ENCODE measurements around the gene SRRT. TPM values are rescaled to one million over a fixed set of nuclear protein-coding genes. Genes with fewer than 3 reads are reported as not detected.

SRRT gene
- total RNA-seq, 120 experiments from 2014 or later = 60.4 to 142 (median 97.9) TPM

Small RNA genes within 50 kb of the gene (microRNA-seq; reads per million reads assigned to microRNA genes)
- 0 to 1.1 (median 0) reads per million in 43 experiments for gene MIR6875

Other genes with a start within 250 kb of the SRRT start
- gene TFR2, start 233.6 kb upstream of the SRRT start, total RNA-seq = 10 to 100 TPM in 80 of 120 experiments, 1 to 10 TPM in 40; 4.8 to 19.8 (median 11.4) TPM
- 10 to 100 TPM; 20.5 to 98.3 (median 64.7) TPM for gene ACTL6B, start 218.7 kb upstream of the SRRT start, total RNA-seq
- gene GNB2, start 201.4 kb upstream of the SRRT start, total RNA-seq = 100 to 1,000 TPM; 119 to 205 (median 150) TPM
- 10 to 100 TPM; 35.0 to 77.6 (median 49.7) TPM for gene GIGYF1, start 180.9 kb upstream of the SRRT start, total RNA-seq
- 10 to 100 TPM; 20.7 to 61.9 (median 42.4) TPM for gene POP7, start 169.0 kb upstream of the SRRT start, total RNA-seq
- gene EPO, start 154.6 kb upstream of the SRRT start, total RNA-seq = 1 to 10 TPM in 1 of 120 experiments, under 1 TPM in 9, not detected in 110; 0.33 to 1.0 (median 0.47) TPM
- not detected for gene ZAN, start 141.5 kb upstream of the SRRT start, total RNA-seq
- gene EPHB4, start 47.6 kb upstream of the SRRT start, total RNA-seq = 10 to 100 TPM in 3 of 120 experiments, 1 to 10 TPM in 117; 2.4 to 17.5 (median 5.4) TPM
- 10 to 100 TPM; 15.8 to 54.2 (median 30.1) TPM for gene SLC12A9, start 22.4 kb upstream of the SRRT start, total RNA-seq
- 10 to 100 TPM; 12.5 to 46.7 (median 23.4) TPM for gene TRIP6, start 7.7 kb upstream of the SRRT start, total RNA-seq
- gene UFSP1, start 14.6 kb downstream of the SRRT start, total RNA-seq = 1 to 10 TPM in 118 of 120 experiments, under 1 TPM in 2; 0.51 to 5.4 (median 2.7) TPM
- gene ACHE, start 20.8 kb downstream of the SRRT start, total RNA-seq = 10 to 100 TPM; 14.4 to 57.3 (median 37.8) TPM
- gene MUC3A, start 74.4 kb downstream of the SRRT start, total RNA-seq = 1 to 10 TPM in 1 of 120 experiments, under 1 TPM in 15, not detected in 104; 0.04 to 1.4 (median 0.19) TPM
- gene MUC12, start 94.5 kb downstream of the SRRT start, total RNA-seq = 1 to 10 TPM in 117 of 120 experiments, under 1 TPM in 2, not detected in 1; 0.81 to 9.8 (median 4.2) TPM
- gene MUC17, start 145.0 kb downstream of the SRRT start, total RNA-seq = under 1 TPM in 2 of 120 experiments, not detected in 118; 0.04 to 0.08 TPM
- 10 to 100 TPM in 99 of 120 experiments, 1 to 10 TPM in 21; 5.7 to 29.9 (median 14.1) TPM for gene TRIM56, start 210.4 kb downstream of the SRRT start, total RNA-seq